Testis (tissue), 2 donors: ENCODE data around the gene XAGE5.
"Not testable (repeated sequence)": the region's sequence is repeated elsewhere in the genome, so short reads cannot be mapped to it uniquely, and the experiment has no call there.

ENCODE experiments used
- POLR2A ChIP-seq: fragments of 450-650 bp; IDR thresholded peaks from one replicate; pipeline ENCODE4 v1.6.1; 2017; ENCODE audit warnings: antibody characterized with exemption, mild to moderate bottlenecking, moderate library complexity
- TF ChIP-seq, protein P1 (sequence below), 3 experiments: fragments of 450-650 bp in 2 of 3; fragments of 200-600 bp in 1 of 3; sonication (generic) in 1 of 3; IDR thresholded peaks; one replicate each; pipeline ENCODE4 v1.5.1; 2016 to 2019; ENCODE audit warnings: antibody characterized with exemption in 3 of 3, mild to moderate bottlenecking in 2 of 3, moderate library complexity in 1 of 3

DNA sequence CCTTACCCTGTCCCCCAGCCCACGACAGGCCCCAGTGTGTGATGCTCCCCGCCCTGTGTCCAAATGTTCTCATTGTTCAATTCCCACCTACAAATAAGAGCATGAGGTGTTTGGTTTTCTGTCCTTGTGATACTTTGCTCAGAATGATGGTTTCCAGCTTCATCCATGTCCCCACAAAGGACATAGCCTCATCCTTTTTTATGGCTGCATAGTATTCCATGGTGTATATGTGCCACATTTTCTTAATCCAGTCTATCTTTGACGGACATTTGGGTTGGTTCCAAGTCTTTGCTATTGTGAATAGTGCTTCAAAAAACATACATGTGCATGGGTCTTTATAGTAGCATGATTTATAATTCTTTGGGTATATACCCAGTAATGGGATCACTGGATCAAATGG is 32.5 kb downstream of the XAGE5 start:
- TF ChIP-seq, protein P1, sequence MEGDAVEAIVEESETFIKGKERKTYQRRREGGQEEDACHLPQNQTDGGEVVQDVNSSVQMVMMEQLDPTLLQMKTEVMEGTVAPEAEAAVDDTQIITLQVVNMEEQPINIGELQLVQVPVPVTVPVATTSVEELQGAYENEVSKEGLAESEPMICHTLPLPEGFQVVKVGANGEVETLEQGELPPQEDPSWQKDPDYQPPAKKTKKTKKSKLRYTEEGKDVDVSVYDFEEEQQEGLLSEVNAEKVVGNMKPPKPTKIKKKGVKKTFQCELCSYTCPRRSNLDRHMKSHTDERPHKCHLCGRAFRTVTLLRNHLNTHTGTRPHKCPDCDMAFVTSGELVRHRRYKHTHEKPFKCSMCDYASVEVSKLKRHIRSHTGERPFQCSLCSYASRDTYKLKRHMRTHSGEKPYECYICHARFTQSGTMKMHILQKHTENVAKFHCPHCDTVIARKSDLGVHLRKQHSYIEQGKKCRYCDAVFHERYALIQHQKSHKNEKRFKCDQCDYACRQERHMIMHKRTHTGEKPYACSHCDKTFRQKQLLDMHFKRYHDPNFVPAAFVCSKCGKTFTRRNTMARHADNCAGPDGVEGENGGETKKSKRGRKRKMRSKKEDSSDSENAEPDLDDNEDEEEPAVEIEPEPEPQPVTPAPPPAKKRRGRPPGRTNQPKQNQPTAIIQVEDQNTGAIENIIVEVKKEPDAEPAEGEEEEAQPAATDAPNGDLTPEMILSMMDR (IDR thresholded peaks at IDR 0.05) = not testable (repeated sequence)
- not testable (repeated sequence) for TF ChIP-seq POLR2A
